GF-D8 (cell line): ENCODE results near the gene COL2A1.

Experiments
- DNase-seq: peaks from one replicate; lab custom pipeline; 2025; lab: John Stamatoyannopoulos, UW

COL2A1 gene

DNA sequence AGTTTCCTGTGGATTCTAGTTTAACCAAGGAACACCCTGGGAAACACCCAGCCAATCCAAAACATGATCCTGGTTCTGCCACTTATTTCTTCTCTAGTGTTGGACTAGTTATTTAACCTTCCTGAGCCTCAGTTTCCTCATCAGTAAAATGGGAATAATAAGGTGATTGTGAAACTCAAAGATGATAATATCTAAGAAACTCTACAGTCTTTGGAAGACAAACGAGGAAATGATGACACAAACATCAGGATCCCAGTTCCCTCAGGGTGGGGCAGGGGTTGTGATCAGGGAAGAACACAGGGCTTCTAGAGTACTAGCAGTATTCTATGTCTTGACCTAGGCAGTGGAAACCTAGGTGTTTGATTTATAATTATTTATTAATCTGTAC, 58.9 kb downstream of the COL2A1 start:
- DNase-seq, result no peak

DNA sequence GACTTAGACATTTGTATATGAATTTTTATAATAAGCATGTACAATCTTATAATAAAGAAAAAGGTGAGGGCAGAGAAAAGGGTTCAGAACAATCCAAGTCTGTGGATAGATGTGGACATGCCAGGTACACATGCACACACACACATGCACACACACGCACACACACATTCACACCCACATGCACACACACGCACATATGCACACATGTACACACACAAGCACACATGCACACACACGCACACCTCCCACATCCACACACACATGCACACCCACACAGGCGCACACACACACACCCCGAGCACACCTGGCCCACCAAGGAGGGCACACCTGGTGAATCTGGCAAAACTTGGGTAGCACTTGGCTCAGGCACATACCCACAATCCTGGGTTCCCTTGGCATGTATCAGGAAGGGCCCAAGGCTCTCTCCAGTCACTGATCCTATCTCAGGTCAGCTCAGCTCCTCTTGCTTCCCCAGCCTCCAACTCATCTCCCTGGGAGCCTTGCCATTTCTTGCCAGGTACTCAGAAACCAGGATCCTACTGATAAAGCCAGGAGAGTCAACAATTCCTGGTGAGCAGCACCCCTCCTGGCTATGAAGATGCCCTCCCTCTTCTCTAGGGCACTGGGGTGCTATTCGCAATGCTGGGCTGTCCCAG, 59.5 kb downstream of the COL2A1 start:
- no peak for DNase-seq

DNA sequence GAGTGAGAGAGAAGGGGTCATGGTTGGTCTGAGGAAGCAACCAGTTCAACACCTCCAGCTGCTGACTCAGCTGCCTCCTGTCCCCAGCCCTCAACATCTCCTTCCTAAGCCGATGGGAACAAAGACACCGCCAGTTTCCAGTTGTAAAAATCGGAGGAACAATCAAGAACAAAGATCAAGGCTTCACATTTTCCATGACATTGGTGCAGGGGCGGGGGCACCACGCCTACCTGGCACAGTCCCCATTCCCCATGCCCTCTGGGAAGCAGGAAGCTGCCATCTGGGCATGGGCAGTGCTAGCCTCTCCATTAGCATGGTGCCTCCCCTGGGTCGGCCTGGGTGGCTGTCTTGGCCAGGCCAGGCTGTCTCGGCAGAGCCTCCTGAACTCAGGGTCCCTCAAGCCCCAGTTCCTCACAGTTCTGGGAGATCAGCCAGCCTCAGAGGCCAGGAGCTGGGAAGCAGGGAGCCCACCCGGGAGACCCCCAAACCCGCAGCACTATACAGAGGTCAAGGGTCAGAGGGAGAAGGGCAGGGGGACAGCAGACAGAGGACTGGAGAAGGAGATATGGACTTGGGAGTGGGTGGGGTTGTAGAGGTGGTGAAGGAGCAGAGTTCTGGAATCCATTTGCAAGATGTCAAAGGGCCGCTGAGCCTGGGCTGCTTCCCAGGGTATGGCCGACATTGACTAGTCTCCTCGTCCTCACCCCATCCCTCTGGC, 60.5 kb downstream of the COL2A1 start:
- DNase-seq, result no peak

DNA sequence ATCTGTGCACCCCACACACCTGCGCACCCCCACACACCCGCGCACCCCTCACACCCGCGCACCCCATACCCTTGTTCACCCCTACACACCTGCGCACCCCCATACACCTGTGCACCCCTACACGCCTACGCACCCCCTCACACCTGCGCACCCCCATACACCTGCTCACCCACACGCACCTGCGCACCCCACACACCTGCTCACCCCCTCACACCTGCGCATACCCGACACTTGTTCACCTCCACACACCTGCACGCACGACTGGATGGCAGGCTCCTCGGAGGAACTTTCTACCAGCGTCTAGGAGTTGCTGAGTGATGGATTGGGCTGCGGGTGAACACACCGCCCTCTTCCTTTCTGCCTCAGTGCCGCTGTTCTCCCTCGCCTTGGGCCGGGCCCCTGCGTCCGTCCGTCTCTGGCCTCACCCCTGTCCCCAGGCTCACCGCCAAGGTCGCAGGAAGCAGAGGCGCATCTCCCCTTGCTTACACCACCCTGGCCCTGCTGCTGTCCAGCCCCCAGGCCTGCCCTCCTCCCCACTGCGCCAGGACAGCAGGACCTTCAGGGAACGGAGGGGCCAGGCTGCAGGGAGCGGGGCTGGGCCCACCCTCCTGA, 61.6 kb downstream of the COL2A1 start:
- no peak for DNase-seq

DNA sequence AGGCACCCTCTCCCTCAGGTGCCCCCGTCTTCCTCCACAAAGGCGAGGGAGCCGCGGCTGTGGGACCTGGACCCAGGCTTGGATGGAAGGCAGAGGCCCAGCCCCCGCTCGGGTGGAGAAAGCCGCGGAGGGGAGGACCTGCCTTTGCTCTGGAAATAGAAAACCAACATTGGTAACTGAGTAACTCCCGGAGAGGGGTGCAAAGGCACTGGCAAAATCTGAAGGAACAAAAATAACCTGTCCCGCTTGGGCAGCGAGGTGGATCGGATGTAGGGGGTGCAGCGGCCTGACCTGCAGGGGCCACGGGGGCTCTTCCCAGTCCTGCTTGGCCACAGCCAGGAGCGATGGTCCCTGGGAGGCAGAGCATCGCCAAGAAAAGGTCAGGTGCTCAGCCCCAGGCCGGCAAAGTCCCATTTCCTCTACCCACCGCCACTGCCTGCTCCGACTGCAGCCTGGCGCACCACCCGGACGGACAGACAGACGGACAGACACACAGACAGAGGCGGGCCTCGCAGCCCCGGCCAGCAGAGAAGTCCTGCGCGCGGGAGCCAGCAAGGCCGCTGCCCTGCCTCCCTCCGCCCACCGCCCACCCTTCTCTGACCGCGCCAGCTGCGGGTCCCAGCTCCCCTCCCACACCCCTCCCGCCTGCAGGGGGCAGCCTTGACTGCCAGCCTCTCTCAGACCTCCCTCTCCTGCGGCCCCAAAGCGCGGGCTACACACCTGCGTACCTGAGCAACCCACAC, 62.2 kb downstream of the COL2A1 start:
- no peak for DNase-seq

DNA sequence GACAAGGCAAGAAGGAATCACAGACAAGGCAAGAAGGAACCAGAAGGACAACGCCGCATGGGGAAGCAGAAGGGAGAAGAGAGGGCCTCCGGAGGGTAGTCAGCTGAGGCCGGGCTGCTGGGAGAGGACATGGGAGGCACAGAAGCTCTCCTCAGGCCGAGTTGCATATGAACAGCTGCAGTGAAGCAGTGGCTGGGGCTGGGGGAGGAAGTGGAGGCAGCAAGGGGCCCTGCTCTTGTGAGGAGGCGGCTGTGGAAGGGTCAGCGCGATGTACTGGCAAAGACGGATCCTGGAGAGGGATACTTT, 62.8 kb downstream of the COL2A1 start:
- no peak for DNase-seq

DNA sequence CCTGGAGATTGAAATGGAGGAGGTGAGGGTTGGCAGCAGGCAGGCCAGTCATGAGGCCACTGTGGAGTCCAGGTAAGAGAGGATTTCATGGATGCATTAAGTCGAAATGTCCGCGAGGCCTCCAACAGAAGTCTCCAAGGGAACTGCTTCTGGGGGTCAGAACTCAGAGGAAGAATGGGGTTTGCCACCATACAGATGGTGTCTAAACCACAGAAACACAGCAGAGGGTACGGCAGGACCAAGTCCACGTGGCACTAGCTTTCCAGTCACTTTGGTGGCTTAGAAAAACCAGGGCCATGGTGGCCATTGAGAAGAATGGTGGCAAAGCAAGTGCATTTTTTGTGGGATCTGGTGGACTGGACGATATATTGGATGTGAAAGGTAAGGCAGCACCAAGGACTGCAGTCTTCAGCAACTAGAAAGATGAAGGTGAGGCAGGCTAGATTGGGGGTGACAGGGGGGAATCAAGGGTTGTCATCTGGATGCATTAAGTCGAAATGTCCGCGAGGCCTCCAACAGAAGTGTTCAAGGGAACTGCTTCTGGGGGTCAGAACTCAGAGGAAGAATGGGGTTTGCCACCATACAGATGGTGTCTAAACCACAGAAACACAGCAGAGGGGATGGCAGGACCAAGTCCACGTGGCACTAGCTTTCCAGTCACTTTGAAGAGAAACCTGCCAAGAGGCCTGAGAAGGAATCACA, 63.4 kb downstream of the COL2A1 start:
- DNase-seq, result no peak

DNA sequence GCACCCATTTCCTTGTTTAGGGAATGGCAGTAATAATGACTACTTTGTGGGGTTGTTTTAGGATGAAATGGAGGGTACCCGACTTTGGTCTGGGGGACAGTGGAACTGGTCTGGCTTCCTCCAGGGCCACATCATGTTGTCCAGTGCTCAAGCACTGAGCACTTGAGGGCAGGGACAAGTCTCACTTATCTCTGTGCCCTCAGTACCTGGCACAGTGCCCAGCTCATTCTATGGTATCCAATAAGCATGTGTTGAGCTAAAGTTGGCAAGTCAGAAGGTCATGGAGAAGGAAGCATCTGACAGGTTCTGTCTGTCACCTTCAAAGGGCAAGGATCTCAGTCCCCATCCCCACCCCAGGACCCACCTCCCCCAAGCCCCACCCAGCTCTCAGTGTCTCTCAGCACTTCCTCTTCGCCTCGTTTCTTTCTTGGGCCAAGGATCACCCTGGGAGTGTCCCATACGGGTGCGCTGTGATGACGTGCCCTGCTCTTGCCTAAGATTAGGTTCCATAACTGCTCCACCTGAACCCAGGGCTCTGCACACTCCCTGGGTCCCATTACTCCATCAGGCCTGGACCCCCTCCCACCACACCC, 65.2 kb downstream of the COL2A1 start:
- no peak for DNase-seq

DNA sequence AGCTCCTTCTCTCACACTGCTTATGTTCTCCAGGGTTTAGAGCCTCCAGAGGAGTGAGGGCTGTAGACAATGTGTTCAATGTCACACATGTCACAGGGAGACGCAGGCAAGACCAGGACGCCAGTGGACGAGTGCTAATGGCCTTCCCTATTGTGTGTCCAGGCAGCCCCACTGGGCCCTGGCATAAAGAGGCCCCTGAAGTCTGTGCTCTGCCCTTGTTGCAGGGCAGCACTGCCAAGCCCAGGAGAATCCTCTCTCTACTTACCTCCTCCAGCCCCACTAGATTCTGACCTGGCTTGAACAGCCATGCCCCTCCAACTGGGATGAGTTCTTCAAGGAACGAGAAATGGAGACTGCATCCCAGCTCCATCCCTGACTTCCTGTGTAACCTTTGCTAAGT, 65.7 kb downstream of the COL2A1 start:
- no peak for DNase-seq

DNA sequence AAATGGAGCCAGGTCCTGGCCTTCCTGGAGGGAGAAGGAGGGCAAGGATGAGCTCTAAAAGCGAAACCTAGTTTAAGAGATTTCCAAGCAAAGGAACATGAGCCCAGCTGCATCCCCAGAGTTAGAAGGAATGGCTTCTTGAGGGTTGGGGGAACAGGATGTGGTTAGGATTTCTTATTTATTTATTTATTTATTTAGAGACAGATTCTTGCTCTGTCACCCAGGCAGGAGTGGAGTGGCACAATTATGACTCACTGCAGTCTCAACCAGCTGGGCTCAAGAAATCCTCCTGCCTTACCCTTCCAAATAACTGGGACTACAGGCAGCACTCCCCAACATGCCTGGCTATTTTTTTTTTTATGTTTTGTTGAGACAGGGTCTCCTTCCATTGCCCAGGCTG, 66.2 kb downstream of the COL2A1 start:
- DNase-seq, result no peak

DNA sequence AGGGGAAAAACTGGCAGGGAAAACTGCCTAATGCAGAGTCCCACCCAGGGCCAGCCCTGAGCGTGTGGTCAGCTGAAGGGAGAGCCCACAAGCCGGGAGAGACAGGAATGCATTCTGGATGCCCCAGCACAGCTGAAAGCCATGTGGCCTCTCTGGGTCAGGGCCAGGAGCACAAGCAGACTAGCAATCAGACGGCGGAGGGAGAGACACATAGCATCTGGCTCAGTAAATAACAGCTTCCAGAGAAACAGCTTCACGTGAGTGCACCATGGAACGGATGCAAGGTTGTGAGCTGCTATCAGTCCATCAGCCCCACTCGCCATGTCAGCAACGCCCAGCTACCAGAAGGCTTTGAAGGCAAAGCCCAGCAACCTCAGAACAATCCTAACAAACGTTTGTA, 69.1 kb downstream of the COL2A1 start:
- DNase-seq, result no peak

DNA sequence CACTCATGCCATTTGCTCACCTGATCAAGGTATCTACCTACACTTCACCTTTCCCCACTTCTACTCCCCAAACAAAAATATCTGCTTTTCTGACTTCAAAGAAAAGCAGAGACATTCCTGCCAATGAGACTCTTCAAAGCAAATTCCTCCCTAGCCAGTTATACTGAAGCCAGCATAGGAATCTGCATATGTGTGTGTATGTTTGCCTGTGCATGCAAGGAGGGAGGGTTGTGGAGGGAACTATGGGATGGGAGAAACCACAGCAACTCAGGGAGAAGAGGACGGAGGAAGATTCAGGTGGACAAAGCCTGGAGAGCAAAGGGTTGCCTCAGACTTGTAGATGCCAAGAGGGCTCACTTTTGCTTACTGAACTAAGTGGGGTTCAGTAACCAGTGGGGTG, 73.1 kb downstream of the COL2A1 start:
- no peak for DNase-seq

DNA sequence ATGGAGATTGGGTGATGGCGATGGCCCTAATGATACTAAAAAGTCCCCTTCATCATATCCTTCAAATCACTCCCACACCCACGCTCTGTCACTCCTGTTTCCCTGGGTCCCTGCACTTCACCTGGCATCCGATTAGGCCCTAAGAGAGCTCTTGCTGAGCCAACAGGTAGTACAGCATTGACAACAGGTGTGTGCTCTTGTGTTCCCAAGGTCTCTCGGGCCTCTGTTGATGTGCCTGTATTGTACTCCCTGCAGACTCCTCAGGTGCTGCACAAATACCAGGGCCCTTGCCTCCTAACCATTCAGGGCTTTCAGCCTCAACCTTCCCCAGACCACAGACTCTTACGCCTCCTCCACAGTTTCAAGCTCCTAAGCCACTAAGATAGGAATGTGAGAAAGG, 73.6 kb downstream of the COL2A1 start:
- no peak for DNase-seq

DNA sequence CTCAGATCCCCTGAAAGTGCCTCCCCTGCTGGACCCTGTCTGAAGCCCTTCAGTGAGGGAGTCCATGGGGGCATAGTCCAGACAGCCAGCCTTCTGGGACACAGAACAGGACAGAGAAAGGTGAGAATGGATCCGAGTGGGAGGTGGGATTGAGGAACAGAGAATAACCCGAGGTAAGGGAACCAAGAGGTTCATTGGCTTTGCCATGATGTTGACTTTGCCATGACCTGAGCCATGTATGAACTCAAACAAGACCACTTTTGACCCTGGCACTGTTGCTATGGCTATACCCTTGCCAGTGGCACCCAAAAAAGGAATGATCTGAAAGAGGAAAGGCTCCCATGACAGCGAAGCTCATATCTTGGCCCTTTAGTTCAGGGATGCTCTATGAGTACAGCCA, 76.9 kb downstream of the COL2A1 start:
- no peak for DNase-seq
